HG03159 (cell line): ENCODE measurements around the gene SPRED1.

Experiments used
- ATAC-seq: cut with Tn5 transposase; IDR thresholded peaks from one replicate; pipeline ENCODE4 v1.9.1; 2021; ENCODE audit warnings: mild to moderate bottlenecking, moderate library complexity; ENCODE audit not compliant: unreplicated experiment

Gene SPRED1

GRCh38 chr15:38335116-38335515 lies 82.5 kb downstream of the SPRED1 start:
- ATAC-seq: no peak

GRCh38 chr15:38344351-38344750 lies 91.7 kb downstream of the SPRED1 start:
- no peak for ATAC-seq

GRCh38 chr15:38349251-38349650 lies 96.6 kb downstream of the SPRED1 start:
- ATAC-seq: no peak

GRCh38 chr15:38351466-38351865 lies 98.8 kb downstream of the SPRED1 start:
- ATAC-seq: no peak

GRCh38 chr15:38354315-38354929 lies 101.8 kb downstream of the SPRED1 start:
- no peak for ATAC-seq

- no peak for ATAC-seq
Observed at GRCh38 chr15:38362355-38362754, 109.7 kb downstream of the SPRED1 start.

- no peak for ATAC-seq
Observed at GRCh38 chr15:38367476-38367875, 114.8 kb downstream of the SPRED1 start.

- no peak for ATAC-seq
Observed at GRCh38 chr15:38369936-38370478, 117.4 kb downstream of the SPRED1 start.

GRCh38 chr15:38373016-38373415 lies 120.4 kb downstream of the SPRED1 start:
- ATAC-seq: no peak

GRCh38 chr15:38374029-38374428 lies 121.4 kb downstream of the SPRED1 start:
- no peak for ATAC-seq

GRCh38 chr15:38374556-38374955 lies 121.9 kb downstream of the SPRED1 start:
- no peak for ATAC-seq

GRCh38 chr15:38376081-38376480 lies 123.4 kb downstream of the SPRED1 start:
- no peak for ATAC-seq

GRCh38 chr15:38377636-38378035 lies 125.0 kb downstream of the SPRED1 start:
- no peak for ATAC-seq

GRCh38 chr15:38378161-38378560 lies 125.5 kb downstream of the SPRED1 start:
- ATAC-seq: no peak

- peak; percentile 91 for ATAC-seq
Observed at GRCh38 chr15:38389924-38390542, 137.4 kb downstream of the SPRED1 start.

GRCh38 chr15:38391191-38391590 lies 138.6 kb downstream of the SPRED1 start:
- ATAC-seq: no peak

GRCh38 chr15:38398134-38398533 lies 145.5 kb downstream of the SPRED1 start:
- no peak for ATAC-seq

GRCh38 chr15:38401106-38401505 lies 148.5 kb downstream of the SPRED1 start:
- no peak for ATAC-seq

GRCh38 chr15:38401701-38402100 lies 149.1 kb downstream of the SPRED1 start:
- no peak for ATAC-seq

- ATAC-seq: no peak
Observed at GRCh38 chr15:38406436-38406835, 153.8 kb downstream of the SPRED1 start.
